ENCODE measurements around the gene SETD2. TPM values are rescaled to one million over a fixed set of nuclear protein-coding genes. Genes with fewer than 3 reads are reported as not detected.

Gene SETD2
- total RNA-seq, 1 donor from 2014 or later, result 30.1 TPM

GRCh38 chr3:46986055-46986730, 177.7 kb downstream of the SETD2 start:
- DNase-seq (ENCODE audit: low spot score), result no peak

GRCh38 chr3:46985588-46985987, 178.3 kb downstream of the SETD2 start:
- no peak for DNase-seq (ENCODE audit: low spot score)

GRCh38 chr3:46984591-46985459, 179.1 kb downstream of the SETD2 start:
- DNase-seq (ENCODE audit: low spot score), result no peak

GRCh38 chr3:46982546-46982945, 181.4 kb downstream of the SETD2 start:
- DNase-seq (ENCODE audit: low spot score), result no peak

- DNase-seq (ENCODE audit: low spot score), result peak; percentile 57
Measured at GRCh38 chr3:46981932-46982471, 181.9 kb downstream of the SETD2 start.

GRCh38 chr3:46979958-46980497, 183.9 kb downstream of the SETD2 start:
- no peak for DNase-seq (ENCODE audit: low spot score)

GRCh38 chr3:46978985-46979944, 184.6 kb downstream of the SETD2 start, which contains the start of gene NBEAL2:
TSS of gene NBEAL2 (plus strand) at chr3:46979666. CDS start at chr3:46979862, 196 bp downstream.
- peak; percentile 96 for DNase-seq (ENCODE audit: low spot score)

- no peak for DNase-seq (ENCODE audit: low spot score)
Measured at GRCh38 chr3:46978381-46978780, 185.5 kb downstream of the SETD2 start.

GRCh38 chr3:46977811-46978195, 186.1 kb downstream of the SETD2 start:
- DNase-seq (ENCODE audit: low spot score), result no peak

GRCh38 chr3:46976326-46977190, 187.4 kb downstream of the SETD2 start, which contains the start of gene CCDC12:
TSS of gene CCDC12 (minus strand) at chr3:46976745. CDS start at chr3:46976732, 13 bp downstream.
- peak; percentile 100 for DNase-seq (ENCODE audit: low spot score)

GRCh38 chr3:46974421-46975171, 189.3 kb downstream of the SETD2 start:
- no peak for DNase-seq (ENCODE audit: low spot score)

GRCh38 chr3:46972396-46972795, 191.5 kb downstream of the SETD2 start:
- no peak for DNase-seq (ENCODE audit: low spot score)

- DNase-seq (ENCODE audit: low spot score), result no peak
Measured at GRCh38 chr3:46971742-46972141, 192.2 kb downstream of the SETD2 start.

- no peak for DNase-seq (ENCODE audit: low spot score)
Measured at GRCh38 chr3:46971151-46971550, 192.8 kb downstream of the SETD2 start.

- DNase-seq (ENCODE audit: low spot score), result no peak
Measured at GRCh38 chr3:46970391-46971091, 193.4 kb downstream of the SETD2 start.

GRCh38 chr3:46968783-46969428, 195.0 kb downstream of the SETD2 start:
- DNase-seq (ENCODE audit: low spot score), result no peak

- DNase-seq (ENCODE audit: low spot score), result no peak
Measured at GRCh38 chr3:46966811-46967210, 197.1 kb downstream of the SETD2 start.

Measured in umbilical cord (tissue), 2 donors.